OCI-M1 (cell line): ENCODE results near the gene SLC50A1.
"Not testable (repeated sequence)": the region's sequence is repeated elsewhere in the genome, so short reads cannot be mapped to it uniquely, and the experiment has no call there.

ENCODE experiments used
- DNase-seq: peaks from one replicate; lab custom pipeline; 2025; lab: John Stamatoyannopoulos, UW

Gene SLC50A1

DNA sequence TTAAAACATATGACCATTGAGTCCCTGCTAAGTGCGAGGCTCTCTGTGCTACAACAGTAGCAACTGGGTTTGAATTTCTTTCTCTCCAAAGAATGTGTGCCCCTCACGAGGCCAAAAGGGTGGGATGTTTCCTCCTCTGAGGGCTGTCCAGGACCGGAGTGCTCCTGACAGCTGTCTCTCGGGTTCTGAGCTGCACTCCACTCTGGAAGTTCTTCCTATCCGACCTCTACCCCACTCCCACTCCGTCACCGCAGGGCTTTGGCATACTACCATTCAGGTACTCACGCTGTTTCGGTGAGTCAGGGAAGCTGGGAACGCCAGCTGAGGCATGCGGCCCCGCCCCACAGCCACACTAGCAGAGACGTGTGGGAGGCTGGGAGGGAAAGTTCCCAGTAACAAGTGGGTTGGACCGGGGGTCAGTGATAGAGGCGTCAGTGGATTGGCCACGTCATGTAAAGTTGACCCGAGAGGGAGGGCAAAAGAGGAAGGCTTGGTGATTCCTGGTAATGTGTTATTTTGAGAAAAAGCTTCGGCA is 705 bp upstream of the SLC50A1 start:
- DNase-seq = peak; percentile 96

DNA sequence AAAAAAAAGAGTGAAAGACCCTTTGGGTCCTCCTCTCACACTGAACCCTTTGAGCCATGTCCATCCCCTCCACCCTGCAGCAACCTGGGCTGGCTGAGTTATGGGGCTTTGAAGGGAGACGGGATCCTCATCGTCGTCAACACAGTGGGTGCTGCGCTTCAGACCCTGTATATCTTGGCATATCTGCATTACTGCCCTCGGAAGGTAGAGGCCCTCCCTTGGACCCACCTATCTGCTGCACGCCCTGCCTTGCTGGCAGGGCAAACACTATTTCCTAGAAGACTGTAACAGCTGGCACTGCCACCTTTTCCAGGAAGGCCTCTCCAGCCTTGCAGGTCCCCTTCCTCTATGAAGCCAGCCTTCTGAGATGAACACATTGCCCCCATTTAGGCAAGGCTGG is 1.1 kb downstream of the SLC50A1 start:
- peak; percentile 50 for DNase-seq

DNA sequence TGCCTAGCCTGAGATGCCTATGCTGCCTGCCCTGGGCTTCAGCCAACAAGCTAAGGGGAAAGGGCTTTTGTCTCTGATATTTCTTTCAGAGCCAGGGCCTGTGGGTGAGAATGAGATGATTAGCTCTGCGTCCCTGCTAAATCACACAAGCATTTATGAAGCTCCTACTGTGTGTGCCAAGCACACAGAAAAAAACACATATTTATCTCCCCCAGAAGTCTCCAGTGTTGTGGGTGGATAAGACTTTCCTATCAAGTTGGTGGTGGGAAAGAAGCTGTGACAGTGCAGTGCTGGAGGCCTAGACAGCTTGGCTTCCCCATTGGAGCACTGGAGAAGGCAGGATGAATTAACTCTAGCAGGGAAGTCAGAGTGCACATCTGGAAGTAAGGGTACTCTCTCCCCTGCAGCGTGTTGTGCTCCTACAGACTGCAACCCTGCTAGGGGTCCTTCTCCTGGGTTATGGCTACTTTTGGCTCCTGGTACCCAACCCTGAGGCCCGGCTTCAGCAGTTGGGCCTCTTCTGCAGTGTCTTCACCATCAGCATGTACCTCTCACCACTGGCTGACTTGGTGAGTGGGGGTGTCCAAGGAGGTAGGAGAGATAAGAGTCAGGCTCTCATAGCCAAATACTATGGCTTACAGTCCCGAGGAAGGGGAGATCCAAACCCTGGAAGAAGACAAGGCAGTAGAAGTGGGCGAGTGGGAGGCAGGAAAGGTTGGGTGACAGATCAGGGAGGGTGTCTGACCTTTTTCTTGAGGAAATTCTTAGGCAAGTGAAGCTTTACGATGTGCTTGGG is 1.7 kb downstream of the SLC50A1 start:
- peak; percentile 32 for DNase-seq

DNA sequence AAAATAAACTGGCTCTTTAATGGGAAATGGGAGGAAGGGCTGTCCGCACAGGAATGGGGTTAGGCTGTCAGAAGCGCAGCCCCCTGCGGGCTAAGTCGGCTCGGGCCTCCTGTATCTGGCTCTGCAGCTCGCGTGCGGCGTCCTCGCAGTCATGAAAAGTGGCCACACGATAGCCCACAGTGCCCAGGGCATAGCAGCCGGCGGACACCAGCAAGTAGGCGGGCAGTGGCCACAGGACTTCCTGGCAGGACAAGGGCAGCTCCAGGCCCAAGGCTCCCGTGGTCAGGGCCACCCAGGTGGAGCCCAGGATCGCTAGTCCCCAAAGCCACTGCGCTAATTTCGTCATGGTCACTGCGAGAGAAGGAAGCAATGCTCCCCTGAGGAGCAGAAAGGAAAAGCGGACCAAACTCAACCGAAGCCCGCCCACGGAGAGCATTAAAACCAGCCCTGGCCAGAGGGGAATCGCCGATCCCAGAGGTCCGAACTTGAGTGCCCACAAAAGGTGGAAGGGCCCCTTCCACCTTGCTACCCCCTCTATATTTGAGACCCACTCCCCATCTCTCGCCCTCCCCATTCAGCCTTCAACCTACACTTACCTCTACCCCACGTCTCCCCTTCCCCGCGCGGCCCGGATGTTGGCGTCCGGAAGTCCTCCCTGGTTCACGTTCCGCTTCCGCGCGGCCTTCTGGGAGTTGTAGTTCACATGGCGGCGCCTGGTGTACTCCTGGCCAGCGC is 4.4 kb downstream of the SLC50A1 start, which contains the start of gene DPM3:
Gene DPM3, minus strand, starts transcription at position 637 of the 735 bp plus-strand sequence. Its CDS starts 291 bp downstream, at position 346.
- peak; percentile 93 for DNase-seq

DNA sequence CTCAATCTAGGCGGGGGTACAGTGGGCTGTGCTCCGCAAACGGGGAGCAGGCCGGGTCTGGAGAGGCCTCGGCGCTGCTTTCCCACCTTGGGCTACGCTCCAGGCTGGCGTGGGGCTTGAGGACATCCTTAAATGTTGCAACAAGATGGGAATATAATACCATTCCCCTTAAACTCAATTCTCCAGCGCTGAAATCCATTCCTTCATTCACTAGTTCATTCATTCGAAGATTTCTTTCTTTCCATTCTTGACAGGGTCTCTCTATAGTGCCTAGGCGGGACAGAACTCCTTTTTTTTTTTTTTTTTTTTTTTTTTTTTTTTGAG is 4.9 kb downstream of the SLC50A1 start:
- no peak for DNase-seq

DNA sequence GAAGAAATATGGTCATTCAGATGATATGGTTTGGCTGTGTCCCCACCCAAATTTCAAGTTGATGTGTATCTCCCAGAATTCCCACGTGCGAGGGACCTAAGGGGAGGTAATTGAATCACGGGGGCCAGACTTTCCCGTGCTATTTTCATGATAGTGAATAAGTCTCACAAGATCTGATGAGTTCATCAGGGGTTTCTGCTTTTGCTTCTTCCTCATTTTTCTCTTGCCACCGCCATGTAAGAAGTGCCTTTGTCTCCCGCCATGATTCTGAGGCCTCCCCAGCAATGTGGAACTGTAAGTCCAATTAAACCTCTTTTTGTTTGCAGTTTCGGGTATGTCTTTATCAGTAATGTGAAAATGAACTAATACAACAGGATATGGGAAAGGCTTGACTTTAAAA is 6.1 kb downstream of the SLC50A1 start:
- peak; percentile 32 for DNase-seq

DNA sequence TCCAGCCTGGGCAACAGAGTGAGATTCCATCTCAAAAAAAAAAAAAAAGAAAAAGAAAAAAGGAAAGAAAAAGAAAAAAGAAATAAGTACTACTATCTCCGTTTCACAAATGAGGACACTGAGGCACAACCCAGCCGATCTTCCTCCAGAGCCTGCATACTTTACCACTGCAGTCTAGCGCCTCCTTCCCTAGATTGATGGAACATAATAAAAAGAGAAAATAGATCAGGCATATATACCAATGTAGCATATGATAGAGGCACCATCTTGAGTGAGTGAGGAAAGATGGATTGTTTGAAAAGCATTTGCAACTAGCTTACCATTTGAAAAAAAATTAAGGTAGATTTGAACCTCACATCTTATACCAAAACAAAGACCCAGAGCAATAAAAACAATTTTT is 9.8 kb downstream of the SLC50A1 start:
- no peak for DNase-seq

DNA sequence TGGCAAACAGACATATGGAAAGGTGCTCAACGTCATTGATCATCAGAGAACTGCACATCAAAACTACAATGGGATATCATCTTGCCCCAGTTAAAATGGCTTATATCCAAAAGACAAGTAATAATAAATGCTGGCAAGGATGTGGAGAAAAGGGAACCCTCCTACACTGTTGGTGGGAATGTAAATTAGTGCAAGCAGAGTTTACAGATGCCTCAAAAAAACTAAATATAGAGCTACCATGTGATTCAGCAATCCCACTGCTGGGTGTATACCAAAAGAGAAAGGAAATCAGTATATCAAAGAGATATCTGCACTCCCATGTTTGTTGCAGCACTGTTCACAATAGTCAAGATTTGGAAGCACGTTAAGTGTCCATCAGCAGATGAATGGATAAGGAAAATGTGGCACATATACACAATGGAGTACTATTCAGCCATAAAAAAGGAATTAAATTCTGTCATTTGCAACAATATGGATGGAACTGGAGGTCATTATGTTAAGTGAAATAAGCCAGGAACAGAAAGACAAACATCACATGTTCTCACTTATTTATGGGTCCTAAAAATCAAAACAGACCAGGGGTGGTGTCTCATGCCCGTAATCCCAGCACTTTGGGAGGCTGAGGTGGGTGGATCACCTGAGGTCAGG is 20.5 kb downstream of the SLC50A1 start:
- DNase-seq = not testable (repeated sequence)

DNA sequence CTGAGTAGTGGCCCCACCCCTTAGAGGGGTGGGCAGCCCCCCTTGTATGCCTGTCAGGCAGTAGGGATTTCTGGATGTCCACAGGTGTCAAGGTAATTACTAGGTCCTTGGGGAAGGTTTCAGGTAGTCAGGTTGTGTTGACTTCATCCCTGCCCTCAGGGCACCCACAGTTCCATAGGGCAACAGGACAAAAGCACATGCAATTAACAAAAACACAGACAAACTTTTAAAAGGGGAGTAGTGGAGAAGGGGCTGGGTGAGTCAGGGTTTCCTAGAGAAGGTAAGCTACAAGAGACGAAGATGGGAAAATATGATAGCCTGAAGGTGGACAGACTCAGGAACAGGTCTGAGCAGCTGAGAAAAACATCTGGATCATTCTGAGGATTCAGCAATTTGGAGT is 23.3 kb downstream of the SLC50A1 start:
- DNase-seq = no peak

DNA sequence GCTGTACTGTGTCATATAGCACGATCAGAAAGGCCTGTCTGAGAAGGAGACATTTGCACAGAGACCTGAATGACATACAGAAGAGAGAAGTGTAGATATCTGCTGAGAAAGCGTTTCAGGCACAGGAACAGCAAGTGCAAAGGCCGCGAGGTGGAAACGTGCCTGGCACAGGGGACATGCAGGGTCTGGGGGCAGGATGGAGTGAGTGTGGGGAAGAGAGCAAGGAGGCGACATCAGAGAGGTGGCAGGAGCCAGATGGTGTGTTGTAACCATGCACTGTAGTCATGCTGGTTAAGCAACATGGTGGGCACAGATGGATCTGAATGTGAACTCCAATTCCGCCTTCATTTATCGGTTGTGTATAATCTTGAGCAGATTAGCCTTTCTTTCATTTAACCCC is 24.5 kb downstream of the SLC50A1 start:
- DNase-seq = no peak

DNA sequence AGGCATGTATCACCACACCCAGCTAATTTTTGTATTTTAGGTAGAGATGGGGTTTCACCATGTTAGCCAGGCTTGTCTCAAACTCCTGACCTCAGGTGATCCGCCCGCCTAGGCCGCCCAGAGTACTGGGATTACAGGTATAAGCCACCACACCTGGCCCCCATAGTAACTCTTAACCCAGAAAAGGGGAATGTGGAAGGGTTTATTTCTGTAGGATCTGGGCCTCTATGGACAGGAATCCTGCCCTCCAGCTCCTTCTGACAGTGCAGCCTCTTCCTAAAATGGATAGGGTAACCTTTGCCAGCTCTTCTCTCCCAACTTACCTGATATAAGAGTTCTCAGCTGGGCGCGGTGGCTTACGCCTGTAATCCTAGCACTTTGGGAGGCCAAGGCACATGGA is 27.0 kb downstream of the SLC50A1 start:
- DNase-seq = not testable (repeated sequence)

DNA sequence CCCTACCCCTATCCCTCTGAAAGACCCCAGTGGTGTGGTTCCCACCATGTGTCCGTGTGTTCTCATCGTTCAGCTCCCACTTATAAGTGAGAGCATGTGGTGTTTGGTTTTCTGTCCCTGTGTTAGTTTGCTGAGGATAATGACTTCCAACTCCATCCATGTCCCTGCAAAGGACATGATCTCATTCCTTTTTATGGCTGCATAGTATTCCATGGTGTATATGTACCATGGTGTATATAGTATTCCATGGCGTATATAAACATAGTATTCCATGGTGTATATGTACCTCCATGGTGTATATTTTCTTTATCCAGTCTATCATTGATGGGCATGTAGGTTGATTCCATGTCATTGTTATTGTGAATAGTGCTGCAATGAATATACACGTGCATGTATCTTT is 28.1 kb downstream of the SLC50A1 start:
- not testable (repeated sequence) for DNase-seq

DNA sequence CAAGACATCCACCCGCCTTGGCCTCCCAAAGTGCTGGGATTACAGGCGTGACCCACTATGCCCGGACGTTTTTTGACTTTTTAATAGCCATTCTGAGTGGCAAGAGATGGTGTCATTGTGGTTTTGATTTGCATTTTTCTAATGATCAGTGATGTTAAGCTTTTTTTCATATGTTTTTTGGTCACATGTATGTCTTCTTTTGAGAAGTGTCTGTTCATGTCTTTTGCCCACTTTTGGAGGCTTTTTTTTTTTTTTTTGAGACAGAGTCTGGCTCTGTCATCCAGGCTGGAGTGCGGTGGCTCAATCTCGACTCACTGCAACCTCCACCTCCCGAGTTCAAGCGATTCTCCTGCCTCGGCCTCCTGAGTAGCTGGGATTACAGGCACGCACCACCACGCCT is 29.0 kb downstream of the SLC50A1 start:
- DNase-seq = not testable (repeated sequence)

DNA sequence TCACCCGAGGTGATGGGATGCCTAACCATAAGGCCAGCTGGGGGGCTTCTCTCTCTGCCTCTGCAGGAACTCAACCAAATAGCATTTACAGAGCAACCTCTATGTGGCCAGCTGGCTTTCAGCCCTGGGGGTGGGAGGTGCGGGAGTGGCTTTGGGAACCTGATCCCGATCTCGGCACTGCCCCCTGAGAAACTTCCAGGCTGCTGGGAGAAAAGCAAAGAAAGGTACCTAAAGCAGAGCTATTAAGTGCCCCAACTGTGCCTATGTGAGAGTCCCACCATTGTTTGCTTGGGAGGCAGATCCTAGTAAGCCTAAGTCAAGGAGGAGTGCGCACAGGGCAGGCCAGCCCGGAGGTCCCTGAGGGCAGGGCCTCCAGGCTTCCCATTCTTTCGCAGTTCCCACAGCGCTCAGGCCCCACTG is 30.4 kb downstream of the SLC50A1 start:
- DNase-seq = no peak

DNA sequence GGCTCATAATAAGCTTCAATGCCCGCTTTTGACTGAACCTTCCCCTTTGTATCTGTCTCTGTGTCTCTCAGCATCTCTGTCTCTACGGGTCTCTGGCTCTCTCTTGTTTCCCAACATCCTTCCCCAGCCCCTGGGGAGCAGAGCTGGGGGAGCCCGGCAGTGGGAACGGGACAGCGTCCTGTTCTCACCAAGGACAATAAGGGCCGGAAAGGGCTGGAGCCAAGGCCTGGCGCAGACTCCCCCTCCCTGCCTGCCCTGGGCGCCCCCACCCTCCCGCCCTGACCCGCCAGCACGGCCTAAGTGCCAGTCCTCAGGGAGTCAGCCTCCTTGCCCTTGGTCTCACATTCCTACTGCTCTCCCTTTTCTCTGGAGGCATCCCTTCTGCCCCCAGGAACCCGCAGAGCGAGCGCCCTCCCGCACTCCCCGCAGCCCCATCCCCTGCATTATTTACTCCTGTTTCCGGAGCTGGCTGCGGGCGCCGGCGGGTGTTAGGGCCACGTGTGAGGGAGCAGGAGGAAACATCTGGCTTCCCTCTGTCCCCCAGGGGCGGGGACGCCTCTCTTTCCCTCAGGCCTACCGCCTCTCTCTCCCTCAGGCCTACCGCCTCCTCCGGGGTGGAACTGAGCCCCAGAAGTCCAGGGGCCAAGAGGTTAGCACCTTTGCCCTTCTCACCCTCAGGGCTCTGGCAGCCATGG is 31.0 kb downstream of the SLC50A1 start:
- no peak for DNase-seq

DNA sequence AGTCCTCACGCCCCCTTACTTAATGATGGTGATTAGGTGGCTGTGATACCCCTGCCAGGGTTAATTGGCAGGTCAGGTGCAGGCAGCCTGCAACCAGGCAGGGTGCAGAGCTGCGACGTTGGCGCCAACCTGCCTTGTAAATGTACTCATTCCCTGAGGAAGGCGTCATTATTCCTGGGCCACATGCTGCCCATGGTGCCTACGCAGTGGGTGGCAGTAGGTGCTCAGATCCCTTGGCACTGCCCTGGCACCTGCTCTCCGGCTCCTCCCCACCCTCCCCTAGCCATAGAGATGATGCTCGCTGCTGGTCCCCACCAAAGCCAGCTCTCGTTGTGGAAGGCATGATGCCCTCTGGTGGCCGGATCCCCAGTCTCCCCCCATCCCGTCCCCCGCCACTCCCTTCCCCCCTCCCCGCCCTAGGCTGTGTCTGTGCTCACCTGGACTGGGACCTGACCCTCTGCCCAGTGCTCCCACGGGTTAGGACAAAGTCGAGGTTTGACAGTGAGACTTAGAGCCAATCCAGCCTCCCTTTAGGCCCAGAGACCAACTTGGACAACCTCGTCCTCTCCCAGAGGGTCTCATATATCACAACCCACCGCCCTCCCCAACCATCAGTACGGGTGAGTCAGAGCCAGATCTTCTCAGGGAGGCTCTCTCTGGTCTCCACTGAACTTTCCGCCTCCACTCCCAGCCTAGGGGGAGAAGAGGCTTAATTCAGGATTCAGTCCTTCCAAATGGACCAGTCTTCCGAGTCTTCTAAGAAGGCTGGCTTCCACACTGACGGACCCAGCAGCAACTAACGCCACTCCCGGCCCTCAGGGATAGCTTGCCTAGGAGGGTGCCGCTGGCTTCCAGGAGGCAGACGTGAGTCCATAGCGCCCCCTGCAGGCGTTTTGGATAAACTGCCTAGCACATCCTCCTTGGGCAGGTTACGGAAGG is 31.8 kb downstream of the SLC50A1 start:
- peak; percentile 95 for DNase-seq

DNA sequence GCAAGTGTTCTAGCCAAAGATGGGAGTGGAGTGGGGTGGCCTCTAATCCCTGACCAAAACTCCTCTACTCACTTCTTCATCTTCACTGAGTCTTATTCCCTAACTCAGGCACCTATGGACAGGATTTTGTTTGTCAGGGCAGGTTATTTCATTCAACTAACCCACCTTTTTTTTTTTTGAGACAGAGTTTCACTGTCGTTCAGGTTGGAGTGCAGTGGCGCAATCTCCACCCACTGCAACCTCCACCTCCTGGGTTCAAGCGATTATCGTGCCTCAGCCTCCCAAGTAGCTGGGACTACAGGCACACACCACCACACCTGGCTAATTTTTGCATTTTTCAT is 32.4 kb downstream of the SLC50A1 start:
- DNase-seq = not testable (repeated sequence)

DNA sequence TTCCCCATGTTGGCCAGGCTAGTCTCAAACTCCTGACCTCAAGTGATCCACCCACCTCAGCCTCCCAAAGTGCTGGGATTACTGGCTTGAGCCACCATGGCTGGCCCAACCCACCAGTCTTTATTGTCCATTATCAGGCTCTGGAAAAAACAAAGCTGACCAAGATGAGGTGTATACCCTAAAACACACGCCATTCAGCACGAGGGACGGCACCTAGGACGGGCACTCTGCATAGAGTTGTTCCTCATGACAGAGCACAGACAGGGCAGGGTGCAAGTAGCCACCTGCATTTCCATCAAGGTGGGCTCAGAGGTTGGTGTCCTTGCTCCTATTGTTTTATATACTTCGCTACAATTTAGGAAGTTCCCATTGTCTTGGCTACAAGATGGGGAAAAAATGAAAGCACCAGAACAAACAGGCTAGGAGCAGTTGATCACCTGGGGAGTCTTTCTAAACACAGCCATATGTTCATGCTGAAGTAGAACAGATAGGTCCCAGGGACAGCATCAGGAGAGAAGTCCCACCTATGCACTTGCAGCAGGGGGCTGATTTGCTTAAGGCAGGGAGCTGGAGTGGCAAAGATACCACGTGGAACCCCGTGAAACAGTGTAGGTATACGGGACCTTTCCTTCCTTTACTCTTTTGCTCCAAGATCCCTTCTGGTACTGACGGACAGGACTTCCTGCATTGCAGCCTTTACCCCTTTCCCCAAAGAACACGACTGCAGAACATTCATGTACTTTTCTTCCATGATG is 33.0 kb downstream of the SLC50A1 start:
- no peak for DNase-seq

DNA sequence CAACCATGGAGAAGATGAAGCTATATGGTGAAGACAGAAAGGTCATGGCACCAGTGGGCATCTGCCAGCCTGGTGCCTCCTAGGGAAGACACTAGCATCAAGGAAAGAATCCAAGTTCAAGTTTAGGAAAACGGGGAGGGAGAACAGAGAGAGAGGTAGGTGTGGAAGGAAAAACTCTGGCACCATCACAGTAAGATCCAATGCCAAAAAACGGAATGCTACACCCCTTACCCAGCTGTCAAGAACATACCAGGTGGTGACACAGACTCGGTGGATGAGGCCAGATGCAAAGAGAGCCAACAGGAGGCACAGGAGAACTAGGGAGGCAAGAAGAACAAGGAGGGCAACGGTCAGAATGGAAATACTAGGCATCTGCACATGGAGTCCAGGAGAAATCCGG is 33.9 kb downstream of the SLC50A1 start:
- no peak for DNase-seq

DNA sequence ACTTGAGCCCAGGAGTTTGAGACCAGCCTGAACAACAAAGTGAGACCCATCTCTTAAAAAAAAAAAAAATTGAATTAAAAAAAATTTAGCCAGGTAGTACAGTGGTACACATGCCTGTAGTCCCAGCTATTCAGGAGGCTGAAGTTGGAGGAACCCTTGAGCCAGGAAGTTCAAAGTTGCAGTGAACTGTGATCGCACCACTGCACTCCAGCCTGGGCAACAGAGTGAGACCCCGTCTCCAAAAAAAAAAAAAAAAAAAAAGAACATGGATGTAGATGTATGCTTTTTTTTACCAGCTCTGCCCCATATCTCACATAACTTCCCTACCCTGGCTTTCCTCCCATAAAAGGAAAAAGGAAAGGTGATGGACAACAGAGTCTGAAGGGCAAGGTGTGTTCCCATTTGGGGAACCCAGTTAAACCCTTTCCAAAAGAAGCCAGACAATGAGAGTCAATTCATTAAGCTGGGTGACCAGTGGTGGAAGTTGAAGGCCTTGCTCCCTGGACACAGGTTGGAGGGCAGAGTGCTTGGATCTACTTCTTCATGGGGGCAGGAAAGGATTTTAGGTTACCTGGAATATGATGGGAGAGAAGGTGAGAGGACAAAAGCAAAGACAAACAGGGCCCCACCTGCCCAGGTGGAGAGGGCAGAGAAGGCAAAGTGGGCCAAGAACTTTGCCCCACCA is 34.6 kb downstream of the SLC50A1 start:
- no peak for DNase-seq
